HCT116 (cell line): ENCODE data around the gene PRM3. TPM values are rescaled to one million over a fixed set of nuclear protein-coding genes. Genes with fewer than 3 reads are reported as not detected.

ENCODE experiments used
- ATAC-seq: fragments of 200-7000 bp; cut with Tn5 transposase; 2 replicates; pipeline ENCODE4 v1.9.1; 2020; ENCODE audit warnings: mild to moderate bottlenecking, moderate library complexity
- BruUV-seq: library from RNA; stranded (reverse); fragments of 400-500 nt; replicated peaks from 2 replicates; lab custom pipeline; 2021; lab: Mats Ljungman, UMichigan
- CTCF ChIA-PET: fragments of 300-600 bp; sonication (Branson Sonifier 250); formaldehyde crosslinking; loops from one replicate; lab custom pipeline; 2021; ENCODE audit warnings: antibody characterized with exemption; lab: Charles Lee
- POLR2A ChIA-PET: fragments of 300-600, 350-600 bp; sonication (Branson Sonifier 250); formaldehyde crosslinking; loops from one replicate; lab custom pipeline; 2021; ENCODE audit warnings: antibody characterized with exemption; lab: Charles Lee
- RAD21 ChIA-PET, 2 experiments: fragments of 300-600 bp; sonication (Branson Sonifier 250); formaldehyde crosslinking; loops; one replicate each; lab custom pipeline; 2023; ENCODE audit warnings: low total read pairs in 2 of 2; ENCODE audit not compliant: uncharacterized antibody in 2 of 2, unreplicated experiment in 2 of 2, low non-redundant PET in 1 of 2; lab: Charles Lee
- DNase-seq: peaks from one replicate; pipeline ENCODE4 v3.0.0-alpha.2; 2010; ENCODE audit warnings: low read depth, low spot score
- H2AFZ ChIP-seq: fragments of 200-600 bp; shearing (Covaris generic), sonication (generic); 2 replicates; pipeline ENCODE4 v1.6.1; 2017; ENCODE audit warnings: low read depth, mixed run types, mixed read lengths, antibody characterized with exemption, low read length; ENCODE audit not compliant: poor library complexity, severe bottlenecking
- H3K27ac ChIP-seq: 2 replicates; pipeline ENCODE4 v1.5.1; 2012; ENCODE audit warnings: low read depth, low read length
- H3K27me3 ChIP-seq: fragments of 200-600 bp; sonication (generic); 2 replicates; pipeline ENCODE4 v1.6.1; 2016; ENCODE audit warnings: mixed run types, low read length, mixed read lengths; ENCODE audit not compliant: insufficient read depth
- H3K36me3 ChIP-seq, 2 experiments: fragments of 200-500 bp in 1 of 2; fragments of 200-600 bp in 1 of 2; sonication (Bioruptor generic) in 1 of 2; sonication (generic) in 1 of 2; 2 replicates each; pipeline versions ENCODE4 v1.5.1 to v1.6.1; 2014 to 2016; ENCODE audit warnings: low read length in 2 of 2, inconsistent platforms in 1 of 2, mixed read lengths in 1 of 2, mixed run types in 1 of 2; ENCODE audit not compliant: insufficient read depth in 2 of 2, control insufficient read depth in 1 of 2
- H3K4me1 ChIP-seq, 2 experiments: fragments of 200-600 bp in 1 of 2; sonication (generic) in 1 of 2; 2 replicates each; pipeline versions ENCODE4 v1.5.1 to v1.6.1; 2012 to 2017; ENCODE audit warnings: low read length in 2 of 2, inconsistent platforms in 1 of 2, mild to moderate bottlenecking in 1 of 2, mixed read lengths in 1 of 2, mixed run types in 1 of 2, moderate library complexity in 1 of 2; ENCODE audit not compliant: insufficient read depth in 2 of 2, control insufficient read depth in 1 of 2
- H3K4me2 ChIP-seq: fragments of 200-600 bp; sonication (generic); 2 replicates; pipeline ENCODE4 v1.6.1; 2017; ENCODE audit warnings: mixed run types, low read length, mixed read lengths
- H3K4me3 ChIP-seq, 2 experiments: fragments of 200-600 bp in 1 of 2; sonication (generic) in 1 of 2; replicated peaks in 1 of 2; 2 replicates each; pipeline ENCODE4 v1.5.1; 2011 to 2016; ENCODE audit warnings: low read length in 2 of 2, control low read depth in 1 of 2, low read depth in 1 of 2, mild to moderate bottlenecking in 1 of 2, mixed read lengths in 1 of 2, mixed run types in 1 of 2
- H3K79me2 ChIP-seq: fragments of 200-600 bp; sonication (generic); 2 replicates; pipeline ENCODE4 v1.6.1; 2017; ENCODE audit warnings: mild to moderate bottlenecking, mixed run types, low read length, moderate library complexity, mixed read lengths; ENCODE audit not compliant: insufficient read depth
- H3K9ac ChIP-seq: fragments of 200-600 bp; sonication (generic); 2 replicates; pipeline ENCODE4 v1.6.1; 2016; ENCODE audit warnings: low read length, mixed read lengths
- H3K9me2 ChIP-seq: fragments of 200-600 bp; sonication (generic), shearing (Covaris generic); 2 replicates; pipeline ENCODE4 v1.6.1; 2017; ENCODE audit warnings: mixed run types, mild to moderate bottlenecking, moderate library complexity; ENCODE audit not compliant: insufficient read depth
- H3K9me3 ChIP-seq, 2 experiments: fragments of 200-500 bp in 1 of 2; fragments of 200-600 bp in 1 of 2; sonication (Bioruptor generic) in 1 of 2; sonication (generic) in 1 of 2; 2 replicates each; pipeline ENCODE4 v1.6.1; 2014 to 2017; ENCODE audit warnings: low read length in 2 of 2, mixed read lengths in 2 of 2, inconsistent platforms in 1 of 2, low read depth in 1 of 2, mild to moderate bottlenecking in 1 of 2, mixed run types in 1 of 2, moderate library complexity in 1 of 2; ENCODE audit not compliant: control insufficient read depth in 1 of 2, insufficient read depth in 1 of 2
- H4K20me1 ChIP-seq: fragments of 200-600 bp; sonication (generic), shearing (Covaris generic); 2 replicates; pipeline ENCODE4 v1.6.1; 2017; ENCODE audit warnings: mixed run types, mild to moderate bottlenecking, moderate library complexity; ENCODE audit not compliant: insufficient read depth
- CBX3 ChIP-seq: IDR thresholded peaks from 2 replicates; pipeline ENCODE4 v1.6.1; 2012; ENCODE audit warnings: low read depth
- CEBPB ChIP-seq: IDR thresholded peaks from 2 replicates; pipeline ENCODE4 v1.6.1; 2012; ENCODE audit warnings: low read depth
- EGR1 ChIP-seq: IDR thresholded peaks from 2 replicates; pipeline ENCODE4 v1.6.1; 2012; ENCODE audit warnings: low read depth
- ELF1 ChIP-seq: IDR thresholded peaks from 2 replicates; pipeline ENCODE4 v1.6.1; 2012; ENCODE audit warnings: low read depth, borderline replicate concordance
- POLR2A ChIP-seq: IDR thresholded peaks from 2 replicates; pipeline ENCODE4 v1.7.0; 2011; ENCODE audit warnings: borderline replicate concordance; ENCODE audit not compliant: insufficient read depth, insufficient read length; ENCODE audit errors: extremely low read depth
- SRF ChIP-seq: IDR thresholded peaks from 2 replicates; pipeline ENCODE4 v1.6.1; 2012; ENCODE audit warnings: low read depth
- YY1 ChIP-seq: IDR thresholded peaks from 2 replicates; pipeline ENCODE4 v1.6.1; 2011; ENCODE audit warnings: low read length, low read depth, moderate library complexity, mild to moderate bottlenecking; ENCODE audit not compliant: insufficient replicate concordance; ENCODE audit errors: extremely low read depth
- ZFX ChIP-seq: fragments of 450-650 bp; IDR thresholded peaks from 2 replicates; pipeline ENCODE4 v1.6.1; 2017
- ZNF274 ChIP-seq: fragments of 200-500 bp; sonication (Bioruptor generic); IDR thresholded peaks from 2 replicates; pipeline ENCODE4 v1.6.1; 2014; ENCODE audit warnings: mild to moderate bottlenecking, low read depth, low read length, inconsistent platforms
- intact Hi-C: fragments of 100-400 bp; cut with micrococcal nuclease; formaldehyde crosslinking; loops from 2 replicates; pipeline ENCODE4 v1.10.0; 2022
- total RNA-seq: library from RNA; stranded (reverse); gene quantifications from one replicate; pipeline ENCODE4 v1.2.1, GENCODE V29; 2021; ENCODE audit not compliant: unreplicated experiment
- TF ChIP-seq, protein P1 (sequence below): IDR thresholded peaks from 2 replicates; pipeline ENCODE4 v1.6.1; 2011; ENCODE audit warnings: mild to moderate bottlenecking, low read length, moderate library complexity; ENCODE audit not compliant: insufficient replicate concordance; ENCODE audit errors: extremely low read depth
- TF ChIP-seq, protein P2 (sequence below): IDR thresholded peaks from 2 replicates; pipeline ENCODE4 v1.6.1; 2012
- TF ChIP-seq, protein P3 (sequence below), 3 experiments: fragments of 200-600 bp in 1 of 3; sonication (generic) in 1 of 3; IDR thresholded peaks in 2 of 3; conservative IDR thresholded peaks in 1 of 3; 2 replicates each; pipeline ENCODE4 v1.5.1; 2012 to 2017; ENCODE audit warnings: low read depth in 2 of 3, low read length in 2 of 3, antibody characterized with exemption in 1 of 3, borderline replicate concordance in 1 of 3, control low read depth in 1 of 3, mild to moderate bottlenecking in 1 of 3, mixed read lengths in 1 of 3, mixed run types in 1 of 3, moderate library complexity in 1 of 3; ENCODE audit not compliant: insufficient read depth in 1 of 3
- TF ChIP-seq, protein P4 (sequence below): IDR thresholded peaks from 2 replicates; pipeline ENCODE4 v1.6.1; 2012; ENCODE audit warnings: low read depth

Gene PRM3
- total RNA-seq, 1 experiment from 2014 or later = not detected

DNA sequence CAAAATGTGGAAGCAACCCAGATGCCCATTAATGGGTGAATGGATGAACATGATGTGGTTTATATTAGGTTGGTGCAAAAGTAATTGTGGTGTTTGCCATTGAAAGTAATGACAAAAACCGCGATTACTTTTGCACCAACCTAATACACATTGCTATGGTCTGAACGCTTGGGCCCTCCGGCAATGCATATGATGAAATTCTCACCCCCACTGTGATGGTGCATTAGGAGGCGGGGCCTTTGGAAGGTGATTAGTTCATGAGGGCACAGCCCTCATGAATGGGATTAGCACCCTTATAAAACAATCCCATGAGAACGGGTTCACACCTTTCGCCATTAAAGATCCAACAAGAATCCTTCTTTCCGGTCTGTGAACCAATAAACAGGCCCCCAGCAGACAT is 33.0 kb upstream of the PRM3 start (continued):
- TF ChIP-seq, protein P1, sequence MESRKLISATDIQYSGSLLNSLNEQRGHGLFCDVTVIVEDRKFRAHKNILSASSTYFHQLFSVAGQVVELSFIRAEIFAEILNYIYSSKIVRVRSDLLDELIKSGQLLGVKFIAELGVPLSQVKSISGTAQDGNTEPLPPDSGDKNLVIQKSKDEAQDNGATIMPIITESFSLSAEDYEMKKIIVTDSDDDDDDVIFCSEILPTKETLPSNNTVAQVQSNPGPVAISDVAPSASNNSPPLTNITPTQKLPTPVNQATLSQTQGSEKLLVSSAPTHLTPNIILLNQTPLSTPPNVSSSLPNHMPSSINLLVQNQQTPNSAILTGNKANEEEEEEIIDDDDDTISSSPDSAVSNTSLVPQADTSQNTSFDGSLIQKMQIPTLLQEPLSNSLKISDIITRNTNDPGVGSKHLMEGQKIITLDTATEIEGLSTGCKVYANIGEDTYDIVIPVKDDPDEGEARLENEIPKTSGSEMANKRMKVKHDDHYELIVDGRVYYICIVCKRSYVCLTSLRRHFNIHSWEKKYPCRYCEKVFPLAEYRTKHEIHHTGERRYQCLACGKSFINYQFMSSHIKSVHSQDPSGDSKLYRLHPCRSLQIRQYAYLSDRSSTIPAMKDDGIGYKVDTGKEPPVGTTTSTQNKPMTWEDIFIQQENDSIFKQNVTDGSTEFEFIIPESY = no peak
- no peak for TF ChIP-seq POLR2A
- no peak for TF ChIP-seq SRF
- no peak for TF ChIP-seq CBX3
- TF ChIP-seq, protein P2, sequence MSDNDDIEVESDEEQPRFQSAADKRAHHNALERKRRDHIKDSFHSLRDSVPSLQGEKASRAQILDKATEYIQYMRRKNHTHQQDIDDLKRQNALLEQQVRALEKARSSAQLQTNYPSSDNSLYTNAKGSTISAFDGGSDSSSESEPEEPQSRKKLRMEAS = no peak

DNA sequence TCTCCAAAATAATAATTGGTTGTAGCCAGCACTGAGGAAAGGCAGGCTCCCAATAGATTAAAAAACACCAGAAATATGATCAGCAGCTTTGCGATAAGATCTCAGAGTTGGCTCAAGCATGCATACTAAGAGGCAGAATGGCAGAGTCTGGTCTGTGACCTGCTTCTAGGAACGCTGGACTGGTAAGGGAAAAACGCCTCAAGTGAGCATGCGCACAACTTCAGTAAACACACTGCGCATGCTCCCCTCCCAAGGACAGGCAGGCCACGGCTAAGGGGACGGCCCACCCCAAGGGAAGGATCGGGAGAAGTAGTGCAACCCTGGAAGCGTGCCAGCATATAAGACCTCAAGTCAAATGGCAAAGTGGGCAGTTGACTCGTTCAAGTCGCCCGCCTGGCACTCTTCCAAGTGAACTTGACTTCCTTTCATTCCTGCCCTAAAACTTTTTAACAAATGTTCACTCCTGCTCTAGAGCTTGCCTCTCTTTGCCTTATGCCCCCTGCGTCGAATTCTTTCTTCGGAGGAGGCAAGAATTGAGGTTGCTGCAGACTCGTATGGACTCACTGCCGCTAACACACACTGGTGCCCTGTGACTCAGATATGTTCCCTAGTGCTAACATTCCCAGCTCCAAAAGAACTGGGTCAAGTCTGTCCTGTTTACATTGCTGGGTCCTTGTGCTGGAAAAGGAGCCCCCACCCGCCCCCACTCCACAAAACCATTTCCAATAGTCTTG is 30.1 kb upstream of the PRM3 start:
- ChIA-PET CTCF (no interaction called here), POLR2A (no interaction called here), RAD21 (no interaction called here)
- no peak overlapping the region for H3K9ac ChIP-seq
- H3K9me3 ChIP-seq = no peaks in the 10 kb centered on the region
- ATAC-seq = no peak
- H3K27ac ChIP-seq = no peak overlapping the region
- no peaks in the 10 kb centered on the region for H3K27me3 ChIP-seq
- no peaks in the 10 kb centered on the region for H3K36me3 ChIP-seq
- no peaks in the 10 kb centered on the region for H4K20me1 ChIP-seq
- H3K4me3 ChIP-seq = no peak overlapping the region
- no peak overlapping the region for H3K4me2 ChIP-seq
- DNase-seq = no peak
- intact Hi-C loops = no loop called here
- H3K4me1 ChIP-seq = no peaks in the 10 kb centered on the region
- no peak overlapping the region for H2AFZ ChIP-seq
- H3K9me2 ChIP-seq = no peaks in the 10 kb centered on the region
- BruUV-seq = no TSS peak
- H3K79me2 ChIP-seq = no peaks in the 10 kb centered on the region
- TF ChIP-seq CEBPB (no peak), ZNF274 (no peak), YY1 (no peak), POLR2A (no peak), CBX3 (no peak), ELF1 (no peak), EGR1 (no peak), SRF (no peak), ZFX (no peak)
- TF ChIP-seq, protein P3, sequence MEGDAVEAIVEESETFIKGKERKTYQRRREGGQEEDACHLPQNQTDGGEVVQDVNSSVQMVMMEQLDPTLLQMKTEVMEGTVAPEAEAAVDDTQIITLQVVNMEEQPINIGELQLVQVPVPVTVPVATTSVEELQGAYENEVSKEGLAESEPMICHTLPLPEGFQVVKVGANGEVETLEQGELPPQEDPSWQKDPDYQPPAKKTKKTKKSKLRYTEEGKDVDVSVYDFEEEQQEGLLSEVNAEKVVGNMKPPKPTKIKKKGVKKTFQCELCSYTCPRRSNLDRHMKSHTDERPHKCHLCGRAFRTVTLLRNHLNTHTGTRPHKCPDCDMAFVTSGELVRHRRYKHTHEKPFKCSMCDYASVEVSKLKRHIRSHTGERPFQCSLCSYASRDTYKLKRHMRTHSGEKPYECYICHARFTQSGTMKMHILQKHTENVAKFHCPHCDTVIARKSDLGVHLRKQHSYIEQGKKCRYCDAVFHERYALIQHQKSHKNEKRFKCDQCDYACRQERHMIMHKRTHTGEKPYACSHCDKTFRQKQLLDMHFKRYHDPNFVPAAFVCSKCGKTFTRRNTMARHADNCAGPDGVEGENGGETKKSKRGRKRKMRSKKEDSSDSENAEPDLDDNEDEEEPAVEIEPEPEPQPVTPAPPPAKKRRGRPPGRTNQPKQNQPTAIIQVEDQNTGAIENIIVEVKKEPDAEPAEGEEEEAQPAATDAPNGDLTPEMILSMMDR (IDR thresholded peaks at IDR 0.05 in 2 of 3, conservative IDR thresholded peaks at IDR 0.05 in 1 of 3; ENCODE audit: borderline replicate concordance in 1 of 3, insufficient read depth in 1 of 3, low read depth in 2 of 3, low read length in 2 of 3) = no peak
- TF ChIP-seq, protein P1 = no peak
- TF ChIP-seq, protein P4, sequence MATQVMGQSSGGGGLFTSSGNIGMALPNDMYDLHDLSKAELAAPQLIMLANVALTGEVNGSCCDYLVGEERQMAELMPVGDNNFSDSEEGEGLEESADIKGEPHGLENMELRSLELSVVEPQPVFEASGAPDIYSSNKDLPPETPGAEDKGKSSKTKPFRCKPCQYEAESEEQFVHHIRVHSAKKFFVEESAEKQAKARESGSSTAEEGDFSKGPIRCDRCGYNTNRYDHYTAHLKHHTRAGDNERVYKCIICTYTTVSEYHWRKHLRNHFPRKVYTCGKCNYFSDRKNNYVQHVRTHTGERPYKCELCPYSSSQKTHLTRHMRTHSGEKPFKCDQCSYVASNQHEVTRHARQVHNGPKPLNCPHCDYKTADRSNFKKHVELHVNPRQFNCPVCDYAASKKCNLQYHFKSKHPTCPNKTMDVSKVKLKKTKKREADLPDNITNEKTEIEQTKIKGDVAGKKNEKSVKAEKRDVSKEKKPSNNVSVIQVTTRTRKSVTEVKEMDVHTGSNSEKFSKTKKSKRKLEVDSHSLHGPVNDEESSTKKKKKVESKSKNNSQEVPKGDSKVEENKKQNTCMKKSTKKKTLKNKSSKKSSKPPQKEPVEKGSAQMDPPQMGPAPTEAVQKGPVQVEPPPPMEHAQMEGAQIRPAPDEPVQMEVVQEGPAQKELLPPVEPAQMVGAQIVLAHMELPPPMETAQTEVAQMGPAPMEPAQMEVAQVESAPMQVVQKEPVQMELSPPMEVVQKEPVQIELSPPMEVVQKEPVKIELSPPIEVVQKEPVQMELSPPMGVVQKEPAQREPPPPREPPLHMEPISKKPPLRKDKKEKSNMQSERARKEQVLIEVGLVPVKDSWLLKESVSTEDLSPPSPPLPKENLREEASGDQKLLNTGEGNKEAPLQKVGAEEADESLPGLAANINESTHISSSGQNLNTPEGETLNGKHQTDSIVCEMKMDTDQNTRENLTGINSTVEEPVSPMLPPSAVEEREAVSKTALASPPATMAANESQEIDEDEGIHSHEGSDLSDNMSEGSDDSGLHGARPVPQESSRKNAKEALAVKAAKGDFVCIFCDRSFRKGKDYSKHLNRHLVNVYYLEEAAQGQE = no peak
